Measurements from ENCODE around the gene F7. TPM values are rescaled to one million over a fixed set of nuclear protein-coding genes. Genes with fewer than 3 reads are reported as not detected.

F7 gene
- total RNA-seq, 2 donors from 2014 or later: not detected

- Histone ChIP-seq H3K9me3 (no peaks in the 10 kb centered on the region), H3K4me3 (no peak overlapping the region), H3K36me3 (replicated peaks in 1 of 2; ENCODE audit: insufficient read depth in 1 of 2, low read depth in 2 of 2) (peaks cover 0 to 5% of the 10 kb centered on the region in 2 donors), H3K27me3 (no peaks in the 10 kb centered on the region), H3K27ac (no peak overlapping the region), H3K4me1 (no peaks in the 10 kb centered on the region)
- 81 to 100% methylated on average over 1 to 12 of the region's 14 CpGs for WGBS, 2 donors
- ATAC-seq (no peak), DNase-seq (no peak)
- intact Hi-C loops (cut with DNase I): no loop called here
- no peak for TF ChIP-seq POLR2A (IDR thresholded peaks at IDR 0.05)
- TF ChIP-seq CTCF (IDR thresholded peaks at IDR 0.05): no peak
Observed at GRCh38 chr13:113061796-113062425, 43.7 kb upstream of the F7 start.

DNA sequence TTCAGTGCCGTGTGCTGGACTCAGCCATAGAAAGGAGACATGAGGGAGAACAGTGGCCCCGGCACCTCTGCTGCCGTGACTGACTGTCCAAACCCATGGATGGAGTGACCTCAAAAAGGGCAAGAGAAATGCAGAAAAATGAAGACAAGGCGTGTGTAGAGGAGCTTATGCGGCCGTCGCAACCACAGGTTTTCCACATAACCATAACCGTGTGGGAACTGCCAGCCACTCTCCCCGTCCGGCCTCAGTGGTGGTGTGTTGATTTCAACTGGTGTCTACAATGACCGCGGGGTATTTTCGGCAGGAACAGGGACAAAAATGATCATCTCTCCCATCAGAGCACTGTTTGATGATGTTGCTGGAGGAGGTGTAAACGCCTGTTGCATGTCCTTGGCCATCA, 42.9 kb upstream of the F7 start:
- peaks cover 0 to 5% of the 10 kb centered on the region in 2 donors for H3K36me3 ChIP-seq (replicated peaks in 1 of 2; ENCODE audit: insufficient read depth in 1 of 2, low read depth in 2 of 2)
- TF ChIP-seq POLR2A (IDR thresholded peaks at IDR 0.05) (no peak), CTCF (IDR thresholded peaks at IDR 0.05) (no peak)
- no peak for DNase-seq
- intact Hi-C loops (cut with DNase I): no loop called here
- H3K4me1 ChIP-seq: no peaks in the 10 kb centered on the region
- no peak for ATAC-seq
- no peak overlapping the region for H3K4me3 ChIP-seq
- WGBS, 2 donors: 92 to 94% methylated on average over 13 to 14 of the region's 14 CpGs
- no peak overlapping the region for H3K27ac ChIP-seq
- no peaks in the 10 kb centered on the region for H3K27me3 ChIP-seq
- H3K9me3 ChIP-seq: no peaks in the 10 kb centered on the region

DNA sequence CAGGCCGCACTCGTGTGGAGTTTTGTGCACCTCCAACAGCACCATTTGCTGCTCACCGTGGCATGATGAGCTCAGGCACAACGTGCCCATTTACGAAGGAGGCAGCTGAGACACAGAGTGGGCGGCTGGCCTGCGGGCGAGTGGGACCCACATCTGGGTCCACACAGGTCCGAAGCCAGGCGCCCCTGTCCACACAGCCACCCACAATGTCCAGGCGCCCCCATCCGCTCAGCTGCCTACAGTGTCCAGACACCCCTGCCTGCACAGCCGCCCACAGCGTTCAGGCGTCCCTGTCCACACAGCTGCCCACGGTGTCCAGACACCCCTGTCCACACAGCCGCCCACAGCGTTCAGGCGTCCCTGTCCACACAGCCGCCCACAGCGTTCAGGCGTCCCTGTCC, 42.5 kb upstream of the F7 start:
- peaks cover 0 to 5% of the 10 kb centered on the region in 2 donors for H3K36me3 ChIP-seq (replicated peaks in 1 of 2; ENCODE audit: insufficient read depth in 1 of 2, low read depth in 2 of 2)
- no peak overlapping the region for H3K4me3 ChIP-seq
- no peak overlapping the region for H3K27ac ChIP-seq
- H3K9me3 ChIP-seq: no peaks in the 10 kb centered on the region
- intact Hi-C loops (cut with DNase I): no loop called here
- no peaks in the 10 kb centered on the region for H3K4me1 ChIP-seq
- 89% methylated on average over 22 of the region's 22 CpGs; no CpG with 5 or more reads in 1 of the 2 donors for WGBS, 2 donors
- TF ChIP-seq CTCF (IDR thresholded peaks at IDR 0.05): no peak
- no peak for TF ChIP-seq POLR2A (IDR thresholded peaks at IDR 0.05)
- no peak for ATAC-seq
- DNase-seq: no peak
- no peaks in the 10 kb centered on the region for H3K27me3 ChIP-seq

DNA sequence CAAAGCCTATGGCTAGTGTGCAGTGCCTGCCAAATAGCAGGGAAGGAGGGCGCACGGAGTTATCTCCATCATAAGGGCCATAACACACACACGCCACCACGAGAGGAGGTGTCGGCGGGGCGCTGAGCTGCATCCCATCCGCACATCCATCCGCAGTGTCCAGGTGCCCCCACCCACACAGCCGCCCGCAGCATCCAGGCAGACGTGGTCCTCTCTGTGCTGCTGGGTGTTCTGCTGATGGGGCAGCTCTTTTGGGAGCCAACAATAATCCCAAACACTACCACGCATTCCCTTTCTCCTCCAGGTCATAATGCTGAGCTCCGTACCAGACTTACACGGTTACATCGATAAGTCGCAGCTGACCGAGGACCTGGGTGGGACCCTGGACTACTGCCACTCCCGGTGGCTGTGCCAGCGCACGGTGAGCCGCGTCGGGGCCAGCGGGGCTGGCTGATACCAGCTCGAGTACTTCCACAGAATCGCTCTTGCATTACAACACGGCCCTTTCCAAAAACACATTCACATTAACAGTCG, 41.5 kb upstream of the F7 start:
- H3K9me3 ChIP-seq: no peaks in the 10 kb centered on the region
- no peak for TF ChIP-seq POLR2A (IDR thresholded peaks at IDR 0.05)
- TF ChIP-seq CTCF (IDR thresholded peaks at IDR 0.05): no peak
- H3K4me3 ChIP-seq: no peak overlapping the region
- 82 to 89% methylated on average over 18 to 29 of the region's 29 CpGs for WGBS, 2 donors
- no peaks in the 10 kb centered on the region for H3K4me1 ChIP-seq
- intact Hi-C loops (cut with DNase I): no loop called here
- H3K27me3 ChIP-seq: no peaks in the 10 kb centered on the region
- DNase-seq: no peak
- ATAC-seq: no peak
- H3K36me3 ChIP-seq (replicated peaks in 1 of 2; ENCODE audit: insufficient read depth in 1 of 2, low read depth in 2 of 2): peaks cover 0 to 5% of the 10 kb centered on the region in 2 donors
- H3K27ac ChIP-seq: no peak overlapping the region

Measured in body of pancreas (tissue), 4 donors.